MCF 10A (cell line): ENCODE results near the gene TULP3. TPM values are rescaled to one million over a fixed set of nuclear protein-coding genes. Genes with fewer than 3 reads are reported as not detected.
A peak's percentile ranks its signal among the peaks of the same experiment; 100 is the strongest.

Source experiments
- BruUV-seq: library from RNA; stranded (reverse); fragments of 400-500 nt; replicated peaks from 2 replicates; lab custom pipeline; 2021; lab: Mats Ljungman, UMichigan
- CTCF ChIA-PET: fragments of 300-600 bp; sonication (Branson Sonifier 250); formaldehyde crosslinking; extraction: SDS; loops from one replicate; lab custom pipeline; 2021; ENCODE audit warnings: antibody characterized with exemption, inconsistent platforms; lab: Yijun Ruan, JAX
- POLR2A ChIA-PET: fragments of 300-600, 350-650 bp; sonication (Branson Sonifier 250); formaldehyde crosslinking; extraction: SDS; loops from one replicate; lab custom pipeline; 2020; ENCODE audit warnings: antibody characterized with exemption, inconsistent platforms; lab: Yijun Ruan, JAX
- DNase-seq: peaks from one replicate; pipeline ENCODE4 v3.0.0-alpha.2; 2018; ENCODE audit not compliant: unreplicated experiment
- H3K27ac Mint-ChIP-seq: one replicate; pipeline ENCODE4 v1.8.0; 2022; ENCODE audit warnings: mild to moderate bottlenecking, low read depth, mixed read lengths; ENCODE audit not compliant: unreplicated experiment
- H3K27me3 Mint-ChIP-seq: one replicate; pipeline ENCODE4 v1.8.0; 2022; ENCODE audit warnings: mixed read lengths; ENCODE audit not compliant: insufficient read depth, unreplicated experiment
- H3K36me3 Mint-ChIP-seq: one replicate; pipeline ENCODE4 v1.8.0; 2022; ENCODE audit warnings: mild to moderate bottlenecking, moderate library complexity, mixed read lengths; ENCODE audit not compliant: insufficient read depth, unreplicated experiment
- H3K4me1 Mint-ChIP-seq: one replicate; pipeline ENCODE4 v1.8.0; 2022; ENCODE audit warnings: mixed read lengths; ENCODE audit not compliant: insufficient read depth, unreplicated experiment
- H3K4me3 Mint-ChIP-seq: one replicate; pipeline ENCODE4 v1.8.0; 2022; ENCODE audit warnings: mild to moderate bottlenecking, moderate library complexity, mixed read lengths; ENCODE audit not compliant: unreplicated experiment
- H3K9me3 Mint-ChIP-seq: one replicate; pipeline ENCODE4 v1.8.0; 2022; ENCODE audit warnings: mixed read lengths; ENCODE audit not compliant: unreplicated experiment
- CTCF ChIP-seq: fragments of 200-600 bp; IDR thresholded peaks from one replicate; pipeline ENCODE4 v1.8.0; 2022; ENCODE audit warnings: antibody characterized with exemption, mild to moderate bottlenecking; ENCODE audit not compliant: unreplicated experiment
- intact Hi-C: fragments of 100-400 bp; cut with micrococcal nuclease; formaldehyde crosslinking; loops from 2 replicates; pipeline ENCODE4 v1.14.1; 2022
- total RNA-seq: library from RNA; stranded (reverse); gene quantifications from 2 replicates; pipeline ENCODE4 v1.2.3, GENCODE V29; 2022

The TULP3 gene
- total RNA-seq, 1 experiment from 2014 or later: 36.2 TPM

- peak; percentile 75 for DNase-seq
- ChIA-PET POLR2A (interaction anchor here (1.0 to 1.2 kb wide), 4 partner anchors 14 to 81 kb away, joined by 3 to 6 read pairs (median 5); partner anchors contain the start of gene TULP3), CTCF (interaction anchor here (1.2 kb wide), 2 partner anchors 43 to 105 kb away, joined by 3 to 5 read pairs; no protein-coding TSS in a partner anchor)
- peaks cover 14% of the 10 kb centered on the region for H3K36me3 Mint-ChIP-seq
- peaks cover 14% of the 10 kb centered on the region for H3K4me1 Mint-ChIP-seq
- intact Hi-C loops: no loop called here
- H3K9me3 Mint-ChIP-seq: no peaks in the 10 kb centered on the region
- no peak for TF ChIP-seq CTCF
- no peaks in the 10 kb centered on the region for H3K27me3 Mint-ChIP-seq
- no TSS peak for BruUV-seq
- peak within 1 kb of the TSS; percentile 69 for H3K27ac Mint-ChIP-seq
- H3K4me3 Mint-ChIP-seq: peak within 1 kb of the TSS; percentile 82
These were observed 68.5 kb downstream of the TULP3 start, which contains the start of gene TEAD4 for GRCh38 chr12:2959192-2959504. TEAD4 (plus strand) TSS chr12:2959397.

- BruUV-seq: no TSS peak
- CTCF ChIA-PET: interaction anchor here (0.6 kb wide), 2 partner anchors 32 to 141 kb away, joined by 3 to 5 read pairs; no protein-coding TSS in a partner anchor
- Mint-ChIP-seq H3K36me3 (peaks cover 19% of the 10 kb centered on the region), H3K4me1 (peaks cover 14% of the 10 kb centered on the region), H3K9me3 (no peaks in the 10 kb centered on the region), H3K27me3 (no peaks in the 10 kb centered on the region), H3K27ac (peak overlapping the region; percentile 69), H3K4me3 (peak overlapping the region; percentile 82)
- DNase-seq: peak; percentile 75
- no peak for TF ChIP-seq CTCF
- intact Hi-C loops: no loop called here
- POLR2A ChIA-PET: interaction anchor here (0.6 to 1.3 kb wide), 8 partner anchors 11 to 164 kb away, joined by 3 to 6 read pairs (median 3); no protein-coding TSS in a partner anchor
These were observed 69.1 kb downstream of the TULP3 start for GRCh38 chr12:2959505-2960389.

GRCh38 chr12:2960390-2960956, 69.8 kb downstream of the TULP3 start:
- H3K4me1 Mint-ChIP-seq: peaks cover 14% of the 10 kb centered on the region
- ChIA-PET CTCF (interaction anchor here (0.6 to 0.9 kb wide), 3 partner anchors 75 to 141 kb away, joined by 3 to 4 read pairs (median 4); no protein-coding TSS in a partner anchor), POLR2A (interaction anchor here (0.7 to 1.3 kb wide), 6 partner anchors 12 to 164 kb away, joined by 3 to 8 read pairs (median 3); partner anchors contain the start of gene TULP3)
- peak overlapping the region; percentile 69 for H3K27ac Mint-ChIP-seq
- no peaks in the 10 kb centered on the region for H3K9me3 Mint-ChIP-seq
- TSS peak; percentile 41 for BruUV-seq
- peak; percentile 40 for DNase-seq
- H3K4me3 Mint-ChIP-seq: peak overlapping the region; percentile 82
- intact Hi-C loops: no loop called here
- no peaks in the 10 kb centered on the region for H3K27me3 Mint-ChIP-seq
- TF ChIP-seq CTCF: no peak
- H3K36me3 Mint-ChIP-seq: peaks cover 19% of the 10 kb centered on the region
